ENCODE measurements around the gene FLNB. TPM values are rescaled to one million over a fixed set of nuclear protein-coding genes. Genes with fewer than 3 reads are reported as not detected.

FLNB gene
- total RNA-seq = 100 to 1,000 TPM; 282 to 707 (median 563) TPM

- Histone ChIP-seq H3K36me3 (no peaks in the 10 kb centered on the region), H3K9me3 (no peaks in the 10 kb centered on the region), H3K4me3 (peak within 1 kb of the TSS; percentile 74 to 88 (median 83)), H3K4me1 (peaks cover 13 to 39% (median 33%) of the 10 kb centered on the region in 4 donors), H3K27ac (peak within 1 kb of the TSS; percentile 89 to 95 (median 90)), H3K27me3 (no peaks in the 10 kb centered on the region)
- peak; percentile 83 for DNase-seq
- intact Hi-C loops (cut with DNase I; ENCODE audit: low total_unique reads) (loop anchor here (5.0 kb wide), 1 partner anchor 159 kb away; no protein-coding TSS in a partner anchor), in situ Hi-C loops (cut with MboI; ENCODE audit: low pct_ligation_motif_present in 1 of 4, low pct_unique_long_range_greater_than_20kb in 1 of 4, low sequenced_read_pairs in 3 of 4) (no loop called here)
- peak; percentile 73 for TF ChIP-seq POLR2A (IDR thresholded peaks at IDR 0.05)
- TF ChIP-seq CTCF (IDR thresholded peaks at IDR 0.05) = peak; percentile 80 to 88 (median 83)
- no peak for TF ChIP-seq EP300 (IDR thresholded peaks at IDR 0.05; ENCODE audit: low read depth)
- TF ChIP-seq POLR2AphosphoS5 (IDR thresholded peaks at IDR 0.05) = peak; percentile 89 to 93 (median 91)
- WGBS, 2 donors (ENCODE audit: low coverage in 1 of 2) = 0 to 2% methylated on average over 4 to 65 of the region's 91 CpGs
Measured at GRCh38 chr3:58008141-58009025, at the start of gene FLNB. Gene FLNB (plus strand): TSS chr3:58008422. CDS start chr3:58008565, 143 bp downstream.

GRCh38 chr3:57958642-57959422, 49.4 kb upstream of the FLNB start:
- Histone ChIP-seq H3K27me3 (no peaks in the 10 kb centered on the region), H3K4me3 (no peak overlapping the region), H3K36me3 (no peaks in the 10 kb centered on the region), H3K27ac (peak overlapping the region; percentile 69 to 81 (median 75)), H3K4me1 (peaks cover 12 to 47% (median 19%) of the 10 kb centered on the region in 4 donors), H3K9me3 (no peaks in the 10 kb centered on the region)
- peak; percentile 64 for DNase-seq
- intact Hi-C loops (cut with DNase I; ENCODE audit: low total_unique reads) (no loop called here), in situ Hi-C loops (cut with MboI; ENCODE audit: low pct_ligation_motif_present in 1 of 4, low pct_unique_long_range_greater_than_20kb in 1 of 4, low sequenced_read_pairs in 3 of 4) (no loop called here)
- TF ChIP-seq CTCF (IDR thresholded peaks at IDR 0.05) (peak in 1 of 5 experiments; percentile 16), POLR2A (IDR thresholded peaks at IDR 0.05) (no peak)
- WGBS, 2 donors (ENCODE audit: low coverage in 1 of 2) = 53 to 77% methylated on average over 3 to 12 of the region's 13 CpGs

- Histone ChIP-seq H3K36me3 (no peaks in the 10 kb centered on the region), H3K9me3 (no peaks in the 10 kb centered on the region), H3K27me3 (no peaks in the 10 kb centered on the region), H3K4me1 (peaks cover 12 to 47% (median 19%) of the 10 kb centered on the region in 4 donors), H3K4me3 (no peak overlapping the region), H3K27ac (peak overlapping the region; percentile 69 to 81 (median 75))
- TF ChIP-seq POLR2AphosphoS5 (IDR thresholded peaks at IDR 0.05) (no peak), CTCF (IDR thresholded peaks at IDR 0.05) (no peak), EP300 (IDR thresholded peaks at IDR 0.05; ENCODE audit: low read depth) (no peak), POLR2A (IDR thresholded peaks at IDR 0.05) (no peak)
- DNase-seq = no peak
- 48% methylated on average over 6 to 19 of the region's 19 CpGs for WGBS, 2 donors (ENCODE audit: low coverage in 1 of 2)
- intact Hi-C loops (cut with DNase I; ENCODE audit: low total_unique reads) = no loop called here
- in situ Hi-C loops (cut with MboI; ENCODE audit: low pct_ligation_motif_present in 1 of 4, low pct_unique_long_range_greater_than_20kb in 1 of 4, low sequenced_read_pairs in 3 of 4) = no loop called here
Measured at GRCh38 chr3:57959423-57960173, 48.6 kb upstream of the FLNB start.
